HG02938 (cell line): ENCODE data around the gene GPR39.

Experiments
- ATAC-seq: cut with Tn5 transposase; IDR thresholded peaks from one replicate; pipeline ENCODE4 v1.9.1; 2021; ENCODE audit warnings: mild to moderate bottlenecking, moderate library complexity; ENCODE audit not compliant: unreplicated experiment

The GPR39 gene

DNA sequence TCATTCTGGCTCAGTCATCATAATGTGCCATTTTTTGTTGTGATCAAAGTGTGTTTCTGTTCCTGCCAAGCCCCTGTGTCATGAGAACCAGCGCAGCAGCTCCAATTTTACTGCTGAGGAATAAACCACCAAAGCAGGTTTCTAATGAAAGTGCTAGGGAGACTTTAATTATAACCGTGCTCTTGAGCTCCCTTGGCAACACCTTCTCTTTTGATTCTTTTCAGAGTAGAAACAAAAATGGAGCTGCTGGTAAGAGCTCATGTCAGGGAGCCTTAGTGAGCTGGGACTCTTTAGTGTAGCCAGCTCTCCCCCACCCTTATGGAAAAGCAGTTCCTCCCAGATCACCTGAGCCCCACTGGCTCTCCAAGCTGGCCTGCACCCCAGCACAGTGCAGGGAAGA is 179.1 kb downstream of the GPR39 start:
- no peak for ATAC-seq

DNA sequence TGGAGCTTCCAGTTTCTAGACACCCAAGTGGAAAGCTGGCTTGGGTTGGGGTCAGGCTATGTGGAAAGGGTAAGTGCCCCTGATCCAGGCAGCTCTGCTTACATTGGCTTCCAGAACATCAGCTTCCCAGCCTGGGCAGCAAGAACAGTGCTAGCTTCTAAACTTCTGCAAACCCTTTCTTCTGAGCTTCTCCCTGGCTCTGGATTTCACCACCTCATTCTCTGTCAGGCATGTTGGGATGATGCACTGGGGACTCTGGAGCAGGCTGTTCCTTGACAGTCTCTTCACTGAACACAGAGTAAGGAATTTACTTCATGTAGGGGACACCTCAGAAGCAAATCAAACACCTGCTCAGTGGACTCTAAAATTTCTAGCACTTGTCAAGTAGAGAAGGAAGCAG is 180.6 kb downstream of the GPR39 start:
- ATAC-seq: no peak

DNA sequence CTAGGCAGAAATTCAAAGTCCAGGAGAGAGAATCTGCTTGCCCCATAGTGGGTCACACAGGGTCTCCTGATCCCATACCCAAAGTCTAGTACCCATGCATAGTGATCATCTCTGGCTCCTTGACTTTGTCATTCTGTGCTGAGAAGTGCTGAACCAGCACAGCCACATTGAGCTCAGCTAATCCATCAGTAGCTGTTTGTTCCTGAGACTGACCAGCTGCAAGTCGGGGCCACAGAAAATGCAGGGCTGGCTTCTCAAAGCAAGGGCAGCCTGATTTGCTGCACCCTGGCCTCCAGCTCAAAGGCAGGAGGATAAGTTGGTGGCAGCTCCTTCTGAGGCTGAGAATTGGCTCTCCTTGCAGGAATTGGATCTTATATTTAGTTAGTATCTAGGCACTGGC is 181.2 kb downstream of the GPR39 start:
- ATAC-seq: no peak

DNA sequence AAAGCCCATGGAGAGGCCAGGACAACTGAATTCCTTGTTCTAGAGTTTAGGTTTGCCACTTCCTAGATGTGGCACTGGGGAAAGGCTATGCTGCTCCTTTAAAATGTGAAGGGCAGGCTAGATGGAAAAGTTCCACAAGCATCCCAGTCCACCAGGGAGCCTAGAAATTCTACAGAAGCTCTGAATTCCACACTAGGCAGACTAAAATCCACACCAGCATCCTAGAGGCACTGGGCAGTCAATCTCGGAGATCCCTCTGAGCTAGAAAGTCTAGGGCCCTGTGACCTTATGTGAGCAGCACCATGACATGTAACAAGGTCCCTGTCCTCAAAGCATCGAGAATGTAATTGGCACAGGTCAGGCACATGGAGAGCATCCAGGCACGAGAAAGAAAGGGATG is 181.9 kb downstream of the GPR39 start:
- ATAC-seq: no peak

DNA sequence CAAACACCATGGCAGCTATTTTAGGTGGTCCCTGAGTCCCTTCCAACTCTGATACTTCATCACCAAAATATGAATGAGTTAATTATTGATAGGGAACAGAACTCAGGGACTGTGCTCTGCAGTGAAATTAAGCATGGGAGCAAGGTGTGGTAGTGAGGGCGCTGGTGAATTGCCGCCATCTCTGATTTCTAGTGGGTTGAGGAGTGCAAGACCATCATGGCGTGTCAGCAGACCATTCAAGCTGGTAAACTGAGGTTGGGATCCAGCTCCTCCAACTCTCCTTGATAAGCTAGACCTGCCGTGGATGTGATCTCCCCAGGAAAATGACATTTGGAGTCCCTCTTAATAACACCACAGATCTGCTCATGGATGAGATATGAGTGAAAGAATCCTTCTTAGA is 183.0 kb downstream of the GPR39 start:
- ATAC-seq: no peak

DNA sequence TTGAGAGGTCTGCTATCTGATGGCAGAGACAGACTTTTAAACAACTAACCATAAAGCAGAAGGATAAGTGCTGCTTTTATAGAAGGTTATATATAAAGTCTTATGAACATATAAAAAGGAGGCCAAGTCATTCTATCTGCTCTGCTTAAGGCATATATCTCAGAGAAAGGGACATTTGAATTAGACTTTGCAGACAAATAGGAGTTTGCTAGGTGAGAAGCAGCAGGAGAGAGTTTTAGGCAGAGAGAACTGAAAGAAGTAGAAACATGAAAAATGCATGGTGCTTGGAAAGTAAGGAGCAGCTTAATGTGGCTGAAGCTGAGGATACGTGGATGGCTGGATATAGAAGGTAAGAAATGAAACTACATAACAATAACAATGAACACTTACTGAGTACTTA is 188.0 kb downstream of the GPR39 start:
- no peak for ATAC-seq

DNA sequence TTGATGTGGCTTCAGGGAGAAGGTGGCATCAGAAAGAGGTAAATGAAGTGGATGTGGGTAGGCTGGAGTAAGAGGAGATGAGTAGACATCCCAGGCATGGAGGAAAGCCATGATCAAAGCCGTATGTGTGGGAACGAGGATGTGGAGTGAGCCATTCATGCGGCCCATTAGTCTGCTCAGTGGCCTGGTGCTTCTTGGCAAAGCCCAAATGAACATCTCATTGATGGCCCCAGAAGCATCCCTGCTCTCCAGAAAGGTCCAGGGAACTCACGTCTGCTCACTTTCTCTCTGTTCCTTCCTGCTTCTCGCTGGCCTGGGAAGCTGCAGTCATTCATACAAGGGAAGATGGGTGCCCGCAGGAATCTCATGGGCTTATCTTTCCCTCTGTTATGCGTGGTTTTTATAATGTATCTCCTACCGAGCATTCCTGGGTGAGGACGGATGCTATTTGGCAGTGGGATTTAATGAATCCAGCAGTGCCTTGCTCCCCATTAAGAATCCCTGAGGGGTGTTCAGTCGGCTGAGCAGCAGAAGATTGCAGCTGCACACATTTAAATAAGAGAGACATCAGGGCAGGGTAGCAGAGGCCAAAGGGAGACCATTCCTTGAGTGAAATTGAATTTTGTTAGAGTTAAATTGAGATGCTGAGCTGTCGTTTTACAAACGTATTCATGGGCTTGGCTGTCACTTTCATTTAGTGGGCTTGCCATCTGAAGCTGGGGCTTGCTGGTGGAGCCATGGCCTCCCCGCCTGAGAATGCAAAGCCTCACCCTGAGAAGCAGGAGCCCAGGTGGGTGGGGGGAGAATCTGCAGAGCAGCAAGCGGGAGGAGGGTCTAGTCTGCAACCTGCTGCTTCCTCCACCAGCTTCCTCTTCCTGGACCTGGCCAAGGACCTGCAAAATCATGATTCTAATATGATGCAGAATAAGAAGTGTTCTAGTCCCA is 188.9 kb downstream of the GPR39 start:
- no peak for ATAC-seq

DNA sequence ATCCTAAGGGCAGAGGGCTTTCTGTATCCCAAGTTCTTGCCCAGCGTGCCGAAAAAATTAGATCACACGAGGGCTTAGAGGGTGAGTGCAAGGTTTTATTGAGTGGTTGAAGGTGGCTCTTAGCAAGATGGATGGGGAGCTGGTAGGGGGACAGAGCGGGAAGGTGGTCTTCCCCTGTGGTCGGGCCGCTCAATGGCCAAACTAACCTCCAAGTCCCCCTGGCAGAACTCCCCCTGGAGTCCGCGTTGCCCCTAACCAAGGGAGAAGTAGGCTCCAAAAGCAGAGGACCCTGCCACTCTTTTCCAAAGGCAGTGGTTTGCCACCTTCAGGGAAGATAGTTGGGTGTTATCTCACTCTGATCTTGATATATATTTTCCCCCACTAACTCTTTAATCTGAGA is 190.0 kb downstream of the GPR39 start:
- no peak for ATAC-seq

DNA sequence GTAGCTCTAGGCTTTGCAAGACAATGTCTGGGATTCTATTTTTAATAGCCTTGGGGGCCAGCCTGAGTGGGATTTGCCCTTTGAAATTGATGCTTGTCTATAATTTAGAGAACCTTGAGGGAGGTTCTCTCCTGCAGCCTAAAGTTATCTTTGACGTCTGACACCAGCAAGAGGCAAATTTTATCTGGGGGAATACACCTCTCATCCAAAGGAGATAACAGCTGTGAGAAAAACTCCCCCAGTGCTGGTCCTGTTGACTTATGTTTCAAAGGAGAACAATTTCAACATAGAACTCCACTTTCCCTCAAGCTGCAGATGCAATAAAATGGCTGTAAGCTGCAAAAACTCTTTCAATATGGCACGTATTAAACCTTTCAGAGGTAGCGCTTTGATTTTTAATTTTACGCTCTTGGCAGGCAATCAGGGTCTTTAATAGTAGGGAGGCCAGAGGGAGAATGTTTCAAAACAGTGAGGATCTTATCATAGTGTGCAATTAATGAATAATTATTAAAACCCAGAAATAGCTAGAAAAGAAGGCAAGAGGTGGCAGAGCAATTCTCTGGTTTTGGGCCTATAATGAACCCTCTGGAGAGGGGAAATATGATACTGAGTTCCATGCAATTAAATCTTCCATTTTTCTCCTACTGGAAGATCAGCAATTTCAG is 191.0 kb downstream of the GPR39 start:
- ATAC-seq: no peak

DNA sequence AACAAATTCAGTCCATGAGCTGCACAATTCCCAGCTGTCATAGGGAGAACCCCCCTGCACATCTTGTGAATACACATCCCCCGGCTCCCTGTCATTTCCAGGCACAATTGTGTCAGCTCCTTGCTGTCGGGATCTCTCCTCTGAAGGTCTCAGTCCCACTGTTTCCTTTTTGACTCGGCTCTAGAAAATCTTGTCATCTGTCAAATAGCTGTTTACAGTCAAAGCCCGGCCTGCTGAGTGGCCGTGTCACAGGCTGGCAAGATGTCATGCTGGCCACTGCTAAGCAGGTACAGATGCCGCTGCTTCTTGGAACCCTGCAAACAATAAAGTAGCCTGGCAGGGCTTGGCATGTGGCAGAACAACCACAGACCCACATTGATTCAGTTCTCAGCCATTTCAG is 191.7 kb downstream of the GPR39 start:
- no peak for ATAC-seq

DNA sequence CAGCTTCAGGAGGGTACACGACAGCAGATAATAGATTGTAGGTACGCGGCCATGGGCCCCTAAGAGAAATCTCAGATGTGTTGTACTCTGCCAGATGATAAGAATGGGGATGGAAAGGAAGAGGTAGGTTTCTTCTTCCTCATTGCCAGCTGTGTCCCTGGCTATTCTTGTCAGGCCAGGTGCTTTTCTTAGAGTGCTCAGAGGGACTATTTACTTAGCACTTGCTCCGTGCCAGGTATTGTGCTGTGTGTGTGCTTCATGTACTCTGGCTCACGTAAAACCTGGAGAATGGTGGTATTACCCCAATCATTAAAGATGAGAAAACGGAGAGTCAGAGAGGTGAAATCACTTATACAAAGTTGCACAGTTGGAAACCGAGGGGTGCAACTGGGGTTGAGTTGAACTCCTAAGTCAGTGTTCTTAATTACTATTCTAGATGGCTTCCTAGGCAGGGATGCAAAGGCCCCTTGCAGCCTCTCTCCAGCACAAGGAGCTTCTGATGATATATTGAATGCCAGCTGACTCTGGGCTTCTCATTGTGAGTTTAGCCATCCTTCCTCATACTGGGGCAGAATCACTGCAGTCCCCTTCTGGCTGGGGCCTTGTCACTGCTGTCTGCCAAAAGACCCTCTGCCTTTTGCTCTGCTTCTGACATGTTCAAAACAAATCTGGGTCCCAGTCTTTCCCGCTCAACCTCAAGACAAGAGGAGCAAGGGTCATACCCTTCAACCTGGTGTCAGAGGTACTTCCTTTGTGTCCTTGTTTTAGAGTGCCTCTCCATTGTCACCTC is 192.7 kb downstream of the GPR39 start:
- no peak for ATAC-seq

DNA sequence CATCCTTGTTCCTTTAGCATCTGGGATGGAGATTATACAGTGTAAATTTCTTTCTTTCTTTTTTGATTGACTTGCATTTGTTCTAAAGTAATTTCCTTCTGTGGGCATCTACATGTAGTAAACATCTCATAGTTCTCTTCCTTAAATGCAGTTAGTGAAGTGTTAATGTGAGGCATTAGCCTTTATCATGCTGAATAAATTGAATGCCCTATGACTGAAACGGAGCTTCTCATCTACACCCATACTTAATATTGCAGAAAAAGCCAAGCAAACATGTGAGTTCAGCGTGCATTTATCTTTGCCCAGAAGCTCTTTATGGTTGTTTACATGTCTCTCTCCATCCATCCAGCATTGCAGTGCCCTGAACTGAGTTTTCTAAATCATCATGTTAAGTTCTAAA is 195.1 kb downstream of the GPR39 start:
- no peak for ATAC-seq

DNA sequence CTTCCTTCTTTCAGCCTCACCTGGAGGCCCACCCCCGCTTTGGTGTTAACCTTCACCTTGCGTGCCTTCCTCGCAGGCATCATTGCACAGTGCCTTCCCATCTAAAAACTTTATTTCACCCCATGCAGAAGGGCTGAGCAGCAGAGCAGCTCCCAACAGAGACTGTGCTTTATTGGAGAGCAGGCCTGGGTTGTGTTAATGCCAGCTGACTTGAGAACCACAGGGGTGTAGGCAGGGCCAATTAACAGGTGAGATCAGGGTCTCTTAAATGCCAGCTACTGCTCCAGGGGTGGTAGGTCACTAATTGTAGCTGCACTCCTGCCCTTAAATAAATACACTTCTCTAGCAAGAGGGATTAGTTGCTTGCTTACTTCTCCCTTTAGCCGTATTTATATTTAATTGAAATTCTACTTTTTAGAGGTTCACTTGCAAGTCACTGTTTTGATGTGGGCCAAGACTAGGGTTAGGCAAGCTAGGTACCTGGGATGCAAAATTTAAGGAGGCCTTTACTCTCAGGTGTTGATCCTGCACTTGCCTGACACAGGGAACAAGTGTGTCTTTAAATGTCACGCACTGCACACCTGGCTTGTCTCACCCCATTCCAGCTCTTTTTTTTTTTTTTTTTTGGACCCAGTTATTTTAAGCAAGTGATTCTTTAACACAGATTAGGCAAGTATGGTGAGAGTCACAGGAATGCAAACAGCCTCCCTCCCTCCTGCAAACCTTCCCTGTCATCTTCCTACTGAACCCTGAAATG is 198.9 kb downstream of the GPR39 start:
- ATAC-seq: no peak

DNA sequence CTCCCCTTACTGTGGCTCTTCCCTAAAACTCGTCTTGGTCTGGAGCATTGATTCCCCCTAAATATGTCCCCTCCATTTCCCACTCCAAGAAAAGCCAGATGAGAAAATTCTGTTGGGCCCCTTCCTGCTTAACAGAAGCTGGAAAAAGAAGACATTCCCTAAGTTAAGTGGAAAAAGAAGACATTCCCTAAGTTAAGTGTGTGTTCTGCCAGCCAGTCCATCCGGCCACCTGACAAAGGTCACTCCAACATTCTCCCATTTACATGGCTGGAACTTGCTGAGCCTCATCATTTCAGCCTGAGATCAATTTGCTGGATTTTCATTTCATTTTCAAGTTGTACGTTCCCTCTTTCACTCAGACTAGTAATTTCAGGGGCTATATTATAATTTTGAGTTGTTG is 201.4 kb downstream of the GPR39 start:
- ATAC-seq: no peak

DNA sequence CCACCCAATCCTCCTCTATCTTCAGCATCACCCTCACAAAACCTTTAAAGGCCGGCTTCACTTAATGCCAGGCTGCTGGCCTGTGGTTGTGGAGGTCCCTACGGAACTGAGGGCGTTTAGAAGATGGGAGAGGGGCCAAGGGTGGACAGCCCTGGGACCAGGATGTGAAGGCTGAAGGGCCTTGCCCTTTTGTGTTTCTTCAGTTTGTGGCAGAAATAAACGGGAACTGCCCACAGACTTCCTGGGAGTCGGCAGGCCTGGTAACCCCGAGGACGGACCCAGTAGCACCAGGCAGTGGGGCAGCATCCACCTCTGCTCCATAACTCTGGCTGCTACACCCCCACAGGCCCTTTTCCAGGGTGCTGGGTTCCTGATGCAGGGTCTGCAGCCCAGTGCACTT is 202.1 kb downstream of the GPR39 start:
- no peak for ATAC-seq

DNA sequence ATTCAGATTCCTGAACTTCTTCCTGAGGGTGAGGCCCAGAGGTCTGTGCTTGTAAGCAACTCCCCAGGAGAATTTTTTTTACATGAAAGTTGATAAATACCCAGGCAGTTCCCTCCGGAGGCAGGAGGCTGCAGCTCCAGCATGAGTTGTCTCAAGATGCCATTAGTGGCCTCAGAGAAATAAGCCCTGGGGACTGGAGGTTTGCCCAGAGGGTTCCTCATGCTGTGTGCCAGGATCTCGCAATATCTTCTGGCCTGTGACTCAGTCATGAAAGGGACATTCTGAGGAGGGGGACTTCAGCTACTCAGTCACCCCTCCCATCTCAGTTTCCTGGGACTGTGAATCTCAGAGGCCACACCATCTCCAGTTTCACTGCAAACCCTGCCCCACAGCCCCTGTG is 203.5 kb downstream of the GPR39 start:
- ATAC-seq: no peak

DNA sequence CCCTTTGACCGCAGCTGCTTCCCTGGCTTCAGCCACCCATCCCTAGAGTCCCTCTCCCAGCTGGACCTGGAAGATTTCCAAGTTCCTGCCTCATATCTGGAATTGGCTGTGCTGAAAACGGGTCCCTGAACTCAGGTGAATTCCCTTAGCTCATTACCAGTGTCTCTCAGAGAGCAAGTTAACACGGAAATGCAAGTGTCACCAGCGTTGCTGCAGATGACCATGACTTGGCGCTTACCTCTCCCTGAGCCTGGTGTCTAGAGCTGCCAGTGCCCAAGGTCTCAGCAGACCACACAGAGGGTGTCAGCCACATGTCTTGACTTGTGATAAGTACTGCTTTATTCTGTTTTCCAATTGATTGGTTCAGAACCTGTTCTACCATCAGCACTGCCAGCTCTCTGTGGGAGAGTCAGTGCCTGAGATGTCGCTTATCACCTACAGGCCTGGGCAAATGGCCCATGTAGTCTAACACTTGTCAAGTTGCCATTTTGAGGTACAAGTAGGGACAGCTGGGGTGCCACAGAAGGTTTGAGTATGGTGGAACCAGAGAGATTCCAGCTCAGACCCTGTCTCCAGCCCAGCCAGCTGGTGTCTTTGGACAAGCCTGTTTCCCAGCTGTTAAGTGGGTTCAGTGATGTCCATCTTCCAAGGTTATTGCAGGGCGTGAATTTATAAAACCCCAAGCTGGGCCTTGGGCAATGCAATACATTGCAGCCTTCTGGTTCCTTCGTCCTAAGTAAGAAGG is 204.7 kb downstream of the GPR39 start:
- no peak for ATAC-seq

DNA sequence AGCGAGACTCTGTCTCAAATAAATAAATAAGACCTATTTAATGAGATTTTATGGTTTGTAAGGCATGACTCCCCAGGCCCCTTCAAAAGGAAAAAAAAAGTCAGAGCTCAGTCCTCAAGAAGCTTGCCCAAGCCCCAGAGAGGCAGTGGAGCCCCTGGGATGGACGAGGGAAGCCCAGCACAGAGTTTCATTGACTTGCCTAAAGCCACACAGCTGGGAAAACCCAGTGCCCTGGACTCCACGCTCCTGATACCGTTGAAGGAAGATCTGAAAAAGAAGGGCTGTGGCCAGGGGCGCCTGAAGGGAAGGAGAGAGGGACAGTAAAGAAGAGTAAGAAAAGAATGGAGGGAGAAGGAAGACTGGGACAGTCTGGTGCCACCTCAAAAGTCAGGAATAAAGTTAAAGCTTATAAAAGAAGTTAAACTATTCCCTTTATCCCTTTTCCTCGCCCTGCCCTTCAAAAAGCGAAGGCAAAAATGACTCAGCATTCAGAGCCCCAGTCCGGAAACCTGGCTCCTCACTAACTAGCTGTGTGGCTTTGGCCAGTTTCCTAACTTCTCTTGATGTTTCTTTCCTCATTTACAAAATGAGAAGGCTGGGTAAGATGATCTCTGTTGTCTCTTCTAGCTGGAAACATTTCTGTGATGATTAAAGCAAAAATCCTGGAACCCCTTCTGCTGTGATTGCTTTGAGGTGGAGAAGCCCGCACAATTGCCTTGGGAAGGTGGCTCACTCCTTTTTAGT is 206.7 kb downstream of the GPR39 start:
- ATAC-seq: no peak

DNA sequence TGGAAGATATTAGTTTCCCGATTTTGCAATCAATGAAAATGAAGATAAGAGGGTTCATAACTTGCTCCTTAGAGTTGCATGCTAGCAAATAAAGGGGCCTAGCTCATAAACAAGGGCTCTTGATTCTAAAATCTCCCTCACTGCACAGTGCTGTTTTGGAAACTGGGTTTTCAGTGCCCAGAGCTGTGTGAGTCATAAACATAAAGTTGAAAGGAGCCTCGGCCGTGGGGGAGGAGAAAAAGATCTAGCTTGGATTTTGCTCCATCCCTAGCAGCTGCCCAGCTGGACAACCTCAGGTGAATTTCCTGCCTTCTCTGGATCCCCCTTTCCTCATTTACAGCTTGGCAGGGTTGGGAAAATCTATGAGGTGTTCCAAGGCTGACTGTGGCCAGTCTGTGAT is 210.9 kb downstream of the GPR39 start:
- ATAC-seq: no peak
